HL-60 (cell line): ENCODE measurements around the gene FAS.

ENCODE experiments used
- DNase-seq, 2 experiments: peaks; one replicate each; pipeline ENCODE4 v3.0.0-alpha.2; 2010 to 2020; ENCODE audit warnings: low read depth in 1 of 2, low spot score in 1 of 2
- H3K27ac ChIP-seq: fragments of 250-450 bp; sonication (Bioruptor Pico); replicated peaks from 2 replicates; pipeline ENCODE4 v1.5.1; 2020; ENCODE audit warnings: mild to moderate bottlenecking, moderate library complexity
- H3K27me3 ChIP-seq: fragments of 250-450 bp; sonication (Bioruptor Pico); 2 replicates; pipeline ENCODE4 v1.5.1; 2021; ENCODE audit warnings: mild to moderate bottlenecking, moderate library complexity; ENCODE audit not compliant: insufficient read depth, poor library complexity, severe bottlenecking
- H3K4me3 ChIP-seq: replicated peaks from 2 replicates; pipeline ENCODE4 v1.5.1; 2011; ENCODE audit warnings: mild to moderate bottlenecking, control low read depth, low read length; ENCODE audit not compliant: insufficient read depth
- CTCF ChIP-seq: IDR thresholded peaks from one replicate; pipeline ENCODE4 v1.5.1; 2011; ENCODE audit warnings: low read length, control low read depth, inconsistent platforms; ENCODE audit not compliant: insufficient read depth
- GABPA ChIP-seq: IDR thresholded peaks from 2 replicates; pipeline ENCODE4 v1.6.1; 2012; ENCODE audit warnings: low read depth
- POLR2AphosphoS5 ChIP-seq: IDR thresholded peaks from 2 replicates; pipeline ENCODE4 v1.6.1; 2012; ENCODE audit warnings: low read depth
- REST ChIP-seq: IDR thresholded peaks from 2 replicates; pipeline ENCODE4 v1.6.1; 2012; ENCODE audit warnings: low read depth; ENCODE audit not compliant: insufficient replicate concordance
- SPI1 ChIP-seq: IDR thresholded peaks from 2 replicates; pipeline ENCODE4 v1.6.1; 2012; ENCODE audit warnings: low read depth, mild to moderate bottlenecking, borderline replicate concordance

FAS gene

GRCh38 chr10:88981435-88981834 is 9.2 kb upstream of the FAS start:
- no peak overlapping the region for H3K4me3 ChIP-seq
- H3K27ac ChIP-seq: no peak overlapping the region
- TF ChIP-seq SPI1 (no peak), POLR2AphosphoS5 (no peak), REST (no peak), CTCF (no peak), GABPA (no peak)
- DNase-seq: no peak
- H3K27me3 ChIP-seq: no peaks in the 10 kb centered on the region

- TF ChIP-seq REST (no peak), CTCF (no peak), GABPA (no peak), POLR2AphosphoS5 (no peak), SPI1 (no peak)
- DNase-seq: no peak
Observed at GRCh38 chr10:88982366-88982765, 8.2 kb upstream of the FAS start.

GRCh38 chr10:88983206-88983605 is 7.4 kb upstream of the FAS start:
- no peak for DNase-seq
- Histone ChIP-seq H3K27me3 (no peaks in the 10 kb centered on the region), H3K4me3 (no peak overlapping the region), H3K27ac (no peak overlapping the region)
- TF ChIP-seq CTCF: no peak
- TF ChIP-seq REST: no peak
- TF ChIP-seq POLR2AphosphoS5: no peak
- TF ChIP-seq GABPA: no peak
- no peak; the same call in 1 of the 2 replicates for TF ChIP-seq SPI1

More at GRCh38 chr10:88982366-88982765, 8.2 kb upstream of the FAS start:
- Histone ChIP-seq H3K4me3 (no peak overlapping the region), H3K27me3 (no peaks in the 10 kb centered on the region), H3K27ac (no peak overlapping the region)
